ENCODE results near the gene NEDD1.

Gene NEDD1

GRCh38 chr12:96906849-96907670 lies at the start of gene NEDD1:
NEDD1 (plus strand) TSS chr12:96907257; CDS start chr12:96909760, 2,503 bp downstream.
- Histone ChIP-seq H3K27ac (ENCODE audit: low read length) (peak within 1 kb of the TSS; percentile 83), H3K4me1 (ENCODE audit: control insufficient read depth, insufficient read depth, low read length) (peaks cover 2% of the 10 kb centered on the region), H3K9me3 (ENCODE audit: control insufficient read depth in 2 of 2, low read length in 2 of 2) (no peaks in the 10 kb centered on the region), H3K4me3 (ENCODE audit: low read length in 2 of 2) (peak within 1 kb of the TSS; percentile 68 to 98), H3K36me3 (ENCODE audit: control insufficient read depth in 2 of 2, insufficient read depth in 2 of 2, low read length in 2 of 2) (no peaks in the 10 kb centered on the region), H3K9ac (ENCODE audit: low read length in 2 of 2) (peak within 1 kb of the TSS; percentile 65 to 94), H3K27me3 (ENCODE audit: control insufficient read depth in 1 of 2, insufficient read depth in 2 of 2, low read length in 2 of 2) (no peaks in the 10 kb centered on the region)

- no peak overlapping the region for H3K27ac ChIP-seq (ENCODE audit: low read length)
- no peaks in the 10 kb centered on the region for H3K4me1 ChIP-seq (ENCODE audit: control insufficient read depth, insufficient read depth, low read length)
- H3K4me3 ChIP-seq (ENCODE audit: low read length in 2 of 2) = no peak overlapping the region
- H3K9me3 ChIP-seq (ENCODE audit: control insufficient read depth in 2 of 2, low read length in 2 of 2) = no peaks in the 10 kb centered on the region
- no peaks in the 10 kb centered on the region for H3K27me3 ChIP-seq (ENCODE audit: control insufficient read depth in 1 of 2, insufficient read depth in 2 of 2, low read length in 2 of 2)
- no peaks in the 10 kb centered on the region for H3K36me3 ChIP-seq (ENCODE audit: control insufficient read depth in 2 of 2, insufficient read depth in 2 of 2, low read length in 2 of 2)
- H3K9ac ChIP-seq (ENCODE audit: low read length in 2 of 2) = no peak overlapping the region
These were observed 48.9 kb upstream of the NEDD1 start for GRCh38 chr12:96858162-96858561.

GRCh38 chr12:96861656-96862055 lies 45.4 kb upstream of the NEDD1 start:
- Histone ChIP-seq H3K9ac (ENCODE audit: low read length in 2 of 2) (no peak overlapping the region), H3K27me3 (ENCODE audit: control insufficient read depth in 1 of 2, insufficient read depth in 2 of 2, low read length in 2 of 2) (no peaks in the 10 kb centered on the region), H3K36me3 (ENCODE audit: control insufficient read depth in 2 of 2, insufficient read depth in 2 of 2, low read length in 2 of 2) (no peaks in the 10 kb centered on the region)

GRCh38 chr12:96862326-96862725 lies 44.7 kb upstream of the NEDD1 start:
- no peaks in the 10 kb centered on the region for H3K36me3 ChIP-seq (ENCODE audit: control insufficient read depth in 2 of 2, insufficient read depth in 2 of 2, low read length in 2 of 2)
- no peak overlapping the region for H3K9ac ChIP-seq (ENCODE audit: low read length in 2 of 2)
- no peaks in the 10 kb centered on the region for H3K9me3 ChIP-seq (ENCODE audit: control insufficient read depth in 2 of 2, low read length in 2 of 2)
- H3K4me1 ChIP-seq (ENCODE audit: control insufficient read depth, insufficient read depth, low read length) = no peaks in the 10 kb centered on the region
- no peak overlapping the region for H3K27ac ChIP-seq (ENCODE audit: low read length)
- H3K4me3 ChIP-seq (ENCODE audit: low read length in 2 of 2) = no peak overlapping the region
- H3K27me3 ChIP-seq (ENCODE audit: control insufficient read depth in 1 of 2, insufficient read depth in 2 of 2, low read length in 2 of 2) = no peaks in the 10 kb centered on the region

More at GRCh38 chr12:96861656-96862055, 45.4 kb upstream of the NEDD1 start:
- Histone ChIP-seq H3K4me1 (ENCODE audit: control insufficient read depth, insufficient read depth, low read length) (no peaks in the 10 kb centered on the region), H3K27ac (ENCODE audit: low read length) (no peak overlapping the region), H3K9me3 (ENCODE audit: control insufficient read depth in 2 of 2, low read length in 2 of 2) (no peaks in the 10 kb centered on the region), H3K4me3 (ENCODE audit: low read length in 2 of 2) (no peak overlapping the region)

- no peaks in the 10 kb centered on the region for H3K36me3 ChIP-seq (ENCODE audit: control insufficient read depth in 2 of 2, insufficient read depth in 2 of 2, low read length in 2 of 2)
- no peaks in the 10 kb centered on the region for H3K27me3 ChIP-seq (ENCODE audit: control insufficient read depth in 1 of 2, insufficient read depth in 2 of 2, low read length in 2 of 2)
- no peak overlapping the region for H3K9ac ChIP-seq (ENCODE audit: low read length in 2 of 2)
- H3K9me3 ChIP-seq (ENCODE audit: control insufficient read depth in 2 of 2, low read length in 2 of 2) = no peaks in the 10 kb centered on the region
- H3K4me1 ChIP-seq (ENCODE audit: control insufficient read depth, insufficient read depth, low read length) = no peaks in the 10 kb centered on the region
- no peak overlapping the region for H3K4me3 ChIP-seq (ENCODE audit: low read length in 2 of 2)
- H3K27ac ChIP-seq (ENCODE audit: low read length) = no peak overlapping the region
These were observed 42.7 kb upstream of the NEDD1 start for GRCh38 chr12:96864335-96864734.

GRCh38 chr12:96866801-96867590 lies 40.1 kb upstream of the NEDD1 start:
- H3K9ac ChIP-seq (ENCODE audit: low read length in 2 of 2) = no peak overlapping the region
- no peak overlapping the region for H3K4me3 ChIP-seq (ENCODE audit: low read length in 2 of 2)
- no peak overlapping the region for H3K27ac ChIP-seq (ENCODE audit: low read length)
- H3K36me3 ChIP-seq (ENCODE audit: control insufficient read depth in 2 of 2, insufficient read depth in 2 of 2, low read length in 2 of 2) = no peaks in the 10 kb centered on the region
- no peaks in the 10 kb centered on the region for H3K27me3 ChIP-seq (ENCODE audit: control insufficient read depth in 1 of 2, insufficient read depth in 2 of 2, low read length in 2 of 2)
- no peaks in the 10 kb centered on the region for H3K9me3 ChIP-seq (ENCODE audit: control insufficient read depth in 2 of 2, low read length in 2 of 2)
- no peaks in the 10 kb centered on the region for H3K4me1 ChIP-seq (ENCODE audit: control insufficient read depth, insufficient read depth, low read length)

GRCh38 chr12:96870946-96871345 lies 36.1 kb upstream of the NEDD1 start:
- H3K27ac ChIP-seq (ENCODE audit: low read length) = no peak overlapping the region
- peaks cover 0 to 3% of the 10 kb centered on the region in 2 donors for H3K9me3 ChIP-seq (ENCODE audit: control insufficient read depth in 2 of 2, low read length in 2 of 2)
- H3K9ac ChIP-seq (ENCODE audit: low read length in 2 of 2) = no peak overlapping the region
- no peaks in the 10 kb centered on the region for H3K36me3 ChIP-seq (ENCODE audit: control insufficient read depth in 2 of 2, insufficient read depth in 2 of 2, low read length in 2 of 2)
- no peaks in the 10 kb centered on the region for H3K4me1 ChIP-seq (ENCODE audit: control insufficient read depth, insufficient read depth, low read length)
- no peaks in the 10 kb centered on the region for H3K27me3 ChIP-seq (ENCODE audit: control insufficient read depth in 1 of 2, insufficient read depth in 2 of 2, low read length in 2 of 2)
- no peak overlapping the region for H3K4me3 ChIP-seq (ENCODE audit: low read length in 2 of 2)

GRCh38 chr12:96872961-96873360 lies 34.1 kb upstream of the NEDD1 start:
- peaks cover 0 to 3% of the 10 kb centered on the region in 2 donors for H3K9me3 ChIP-seq (ENCODE audit: control insufficient read depth in 2 of 2, low read length in 2 of 2)
- no peaks in the 10 kb centered on the region for H3K36me3 ChIP-seq (ENCODE audit: control insufficient read depth in 2 of 2, insufficient read depth in 2 of 2, low read length in 2 of 2)
- H3K4me1 ChIP-seq (ENCODE audit: control insufficient read depth, insufficient read depth, low read length) = no peaks in the 10 kb centered on the region
- no peak overlapping the region for H3K9ac ChIP-seq (ENCODE audit: low read length in 2 of 2)
- no peaks in the 10 kb centered on the region for H3K27me3 ChIP-seq (ENCODE audit: control insufficient read depth in 1 of 2, insufficient read depth in 2 of 2, low read length in 2 of 2)
- H3K27ac ChIP-seq (ENCODE audit: low read length) = no peak overlapping the region
- H3K4me3 ChIP-seq (ENCODE audit: low read length in 2 of 2) = no peak overlapping the region

GRCh38 chr12:96874211-96874610 lies 32.8 kb upstream of the NEDD1 start:
- Histone ChIP-seq H3K27ac (ENCODE audit: low read length) (no peak overlapping the region), H3K4me1 (ENCODE audit: control insufficient read depth, insufficient read depth, low read length) (no peaks in the 10 kb centered on the region)

GRCh38 chr12:96876966-96877365 lies 30.1 kb upstream of the NEDD1 start:
- Histone ChIP-seq H3K27me3 (ENCODE audit: control insufficient read depth in 1 of 2, insufficient read depth in 2 of 2, low read length in 2 of 2) (no peaks in the 10 kb centered on the region), H3K4me3 (ENCODE audit: low read length in 2 of 2) (no peak overlapping the region), H3K9me3 (ENCODE audit: control insufficient read depth in 2 of 2, low read length in 2 of 2) (peaks cover 0 to 3% of the 10 kb centered on the region in 2 donors), H3K36me3 (ENCODE audit: control insufficient read depth in 2 of 2, insufficient read depth in 2 of 2, low read length in 2 of 2) (no peaks in the 10 kb centered on the region), H3K27ac (ENCODE audit: low read length) (no peak overlapping the region), H3K4me1 (ENCODE audit: control insufficient read depth, insufficient read depth, low read length) (no peaks in the 10 kb centered on the region), H3K9ac (ENCODE audit: low read length in 2 of 2) (no peak overlapping the region)

More at GRCh38 chr12:96874211-96874610, 32.8 kb upstream of the NEDD1 start:
- Histone ChIP-seq H3K27me3 (ENCODE audit: control insufficient read depth in 1 of 2, insufficient read depth in 2 of 2, low read length in 2 of 2) (no peaks in the 10 kb centered on the region), H3K4me3 (ENCODE audit: low read length in 2 of 2) (no peak overlapping the region), H3K9me3 (ENCODE audit: control insufficient read depth in 2 of 2, low read length in 2 of 2) (peaks cover 0 to 3% of the 10 kb centered on the region in 2 donors), H3K36me3 (ENCODE audit: control insufficient read depth in 2 of 2, insufficient read depth in 2 of 2, low read length in 2 of 2) (no peaks in the 10 kb centered on the region), H3K9ac (ENCODE audit: low read length in 2 of 2) (no peak overlapping the region)

All from stomach smooth muscle (tissue), 2 donors.